Astrocyte of the cerebellum (primary cell): Measurements from ENCODE around the gene THAP11.

Source experiments
- DNase-seq: peaks from one replicate; pipeline ENCODE4 v3.0.0-alpha.2; 2011; ENCODE audit warnings: low read depth
- H3K4me3 ChIP-seq: 2 replicates; pipeline ENCODE4 v1.5.1; 2011; ENCODE audit warnings: mild to moderate bottlenecking, low read depth, low read length, moderate library complexity
- CTCF ChIP-seq: IDR thresholded peaks from 2 replicates; pipeline ENCODE4 v1.5.1; 2012; ENCODE audit warnings: low read length, low read depth, moderate library complexity, mild to moderate bottlenecking; ENCODE audit errors: missing control alignments
- in situ Hi-C: cut with HindIII; loops from 2 replicates; pipeline ENCODE4 v1.10.0; 2017; ENCODE audit warnings: low sequenced_read_pairs

Gene THAP11

DNA sequence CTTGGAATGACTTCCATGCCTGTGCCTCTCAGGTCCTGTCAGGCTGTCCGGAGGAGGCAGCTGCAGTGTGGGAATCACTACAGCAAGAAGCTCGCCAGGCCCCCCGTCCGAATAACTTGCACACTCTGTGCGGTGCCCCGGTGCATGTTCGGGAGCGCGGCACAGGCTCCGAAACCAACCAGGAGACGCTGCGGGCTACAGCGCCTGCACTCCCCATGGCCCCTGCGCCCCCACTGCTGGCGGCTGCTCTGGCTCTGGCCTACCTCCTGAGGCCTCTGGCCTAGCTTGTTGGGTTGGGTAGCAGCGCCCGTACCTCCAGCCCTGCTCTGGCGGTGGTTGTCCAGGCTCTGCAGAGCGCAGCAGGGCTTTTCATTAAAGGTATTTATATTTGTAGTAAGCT is 43.9 kb downstream of the THAP11 start:
- H3K4me3 ChIP-seq = no peak overlapping the region
- no peak for TF ChIP-seq CTCF
- DNase-seq = no peak
- in situ Hi-C loops = no loop called here

DNA sequence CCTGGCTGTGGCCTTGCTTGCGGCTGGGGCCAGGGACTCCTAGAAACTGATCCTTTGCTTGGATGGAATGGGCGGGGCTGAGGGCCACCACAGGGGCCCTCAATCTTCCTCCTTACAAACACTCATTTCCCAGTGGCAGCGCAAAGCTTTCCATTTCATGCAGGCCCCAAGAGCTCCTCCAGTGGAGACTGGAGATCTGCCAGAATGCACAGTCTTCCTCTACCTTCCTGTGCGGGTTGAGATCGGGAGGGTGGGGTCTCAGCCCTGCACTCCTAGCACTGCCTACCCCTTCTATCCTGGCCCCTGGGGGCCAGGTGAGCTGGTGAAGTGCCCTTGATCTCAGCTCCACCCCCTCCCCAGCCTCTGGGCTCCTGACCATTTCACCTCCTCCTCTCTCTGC is 44.3 kb downstream of the THAP11 start:
- in situ Hi-C loops = no loop called here
- DNase-seq = no peak
- H3K4me3 ChIP-seq = no peak overlapping the region
- no peak for TF ChIP-seq CTCF

- no peak for DNase-seq
- in situ Hi-C loops = no loop called here
- no peak for TF ChIP-seq CTCF
- H3K4me3 ChIP-seq = no peak overlapping the region
Observed at GRCh38 chr16:67888331-67888730, 46.2 kb downstream of the THAP11 start.

DNA sequence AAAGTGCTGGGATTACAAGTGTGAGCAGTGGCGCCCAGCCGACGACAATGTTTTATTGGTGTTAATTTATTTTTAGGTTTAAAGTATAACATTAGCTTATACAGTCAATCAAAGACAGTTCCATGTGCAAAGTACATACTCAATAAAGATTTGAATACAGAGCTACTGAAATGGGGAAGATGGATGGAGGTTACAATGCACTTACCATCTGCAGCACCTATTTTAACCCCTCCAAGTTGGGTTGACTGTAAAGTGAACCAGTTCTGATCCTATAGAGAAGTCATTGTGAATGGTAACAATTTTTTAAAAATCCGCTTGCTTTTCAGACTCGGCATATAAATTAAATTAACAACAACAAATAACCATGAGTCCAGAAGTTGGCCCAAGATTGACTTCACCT is 50.3 kb downstream of the THAP11 start:
- in situ Hi-C loops = no loop called here
- no peak for DNase-seq
- no peak for TF ChIP-seq CTCF
- peak overlapping the region; percentile 32 for H3K4me3 ChIP-seq

- no peak for TF ChIP-seq CTCF
- in situ Hi-C loops = no loop called here
- DNase-seq = peak; percentile 87
- H3K4me3 ChIP-seq = peak within 1 kb of the TSS; percentile 94
Observed at GRCh38 chr16:67892899-67893742, 51.0 kb downstream of the THAP11 start, which contains the start of gene PSKH1. PSKH1 (plus strand) TSS chr16:67893254; CDS start chr16:67908750, 15,496 bp downstream.
